ENCODE results near the gene EXOSC9.
A peak's percentile ranks its signal among the peaks of the same experiment; 100 is the strongest.

The EXOSC9 gene

GRCh38 chr4:121789960-121790829 lies 10.9 kb upstream of the EXOSC9 start:
- DNase-seq = no peak

GRCh38 chr4:121790976-121791375 lies 10.1 kb upstream of the EXOSC9 start:
- DNase-seq = no peak

- no peak for DNase-seq
These were observed 9.6 kb upstream of the EXOSC9 start for GRCh38 chr4:121791481-121791880.

GRCh38 chr4:121792966-121793365 lies 8.2 kb upstream of the EXOSC9 start:
- no peak for DNase-seq

GRCh38 chr4:121794505-121795188 lies 6.5 kb upstream of the EXOSC9 start:
- no peak for DNase-seq

GRCh38 chr4:121796283-121796682 lies 4.8 kb upstream of the EXOSC9 start:
- DNase-seq = no peak

- no peak for DNase-seq
These were observed 1.8 kb upstream of the EXOSC9 start for GRCh38 chr4:121799208-121799823.

- no peak for DNase-seq
These were observed 1.1 kb upstream of the EXOSC9 start for GRCh38 chr4:121799867-121800501.

- DNase-seq = no peak
These were observed 524 bp upstream of the EXOSC9 start for GRCh38 chr4:121800638-121800960.

- DNase-seq = no peak
These were observed 572 bp downstream of the EXOSC9 start for GRCh38 chr4:121801715-121802075.

GRCh38 chr4:121806411-121806810 lies 5.3 kb downstream of the EXOSC9 start:
- DNase-seq = no peak

GRCh38 chr4:121811122-121811521 lies 10.0 kb downstream of the EXOSC9 start:
- DNase-seq = no peak

GRCh38 chr4:121814756-121815155 lies 13.6 kb downstream of the EXOSC9 start:
- DNase-seq = no peak

GRCh38 chr4:121817006-121817405 lies 15.9 kb downstream of the EXOSC9 start:
- no peak for DNase-seq

- DNase-seq = no peak
These were observed 16.6 kb downstream of the EXOSC9 start for GRCh38 chr4:121817701-121818100.

- DNase-seq = no peak
These were observed 17.1 kb downstream of the EXOSC9 start for GRCh38 chr4:121818215-121818614.

- no peak for DNase-seq
These were observed 18.3 kb downstream of the EXOSC9 start for GRCh38 chr4:121819216-121819965.

GRCh38 chr4:121822047-121822446 lies 20.9 kb downstream of the EXOSC9 start:
- DNase-seq = no peak

- peak; percentile 32 for DNase-seq
These were observed 21.8 kb downstream of the EXOSC9 start for GRCh38 chr4:121822796-121823504.

- DNase-seq = peak; percentile 94
These were observed 22.5 kb downstream of the EXOSC9 start, which contains the start of gene CCNA2 for GRCh38 chr4:121823505-121824170. Gene CCNA2 (minus strand): TSS chr4:121823883. CDS start chr4:121823628, 255 bp downstream.

GRCh38 chr4:121824171-121824527 lies 23.0 kb downstream of the EXOSC9 start:
- no peak for DNase-seq

GRCh38 chr4:121824950-121825349 lies 23.8 kb downstream of the EXOSC9 start:
- no peak for DNase-seq
